GM18909 (cell line): ENCODE data around the gene RSBN1L.
A peak's percentile ranks its signal among the peaks of the same experiment; 100 is the strongest.

Experiments
- ATAC-seq: cut with Tn5 transposase; IDR thresholded peaks from one replicate; pipeline ENCODE4 v1.9.1; 2021; ENCODE audit warnings: mild to moderate bottlenecking; ENCODE audit not compliant: unreplicated experiment, poor library complexity

RSBN1L gene

DNA sequence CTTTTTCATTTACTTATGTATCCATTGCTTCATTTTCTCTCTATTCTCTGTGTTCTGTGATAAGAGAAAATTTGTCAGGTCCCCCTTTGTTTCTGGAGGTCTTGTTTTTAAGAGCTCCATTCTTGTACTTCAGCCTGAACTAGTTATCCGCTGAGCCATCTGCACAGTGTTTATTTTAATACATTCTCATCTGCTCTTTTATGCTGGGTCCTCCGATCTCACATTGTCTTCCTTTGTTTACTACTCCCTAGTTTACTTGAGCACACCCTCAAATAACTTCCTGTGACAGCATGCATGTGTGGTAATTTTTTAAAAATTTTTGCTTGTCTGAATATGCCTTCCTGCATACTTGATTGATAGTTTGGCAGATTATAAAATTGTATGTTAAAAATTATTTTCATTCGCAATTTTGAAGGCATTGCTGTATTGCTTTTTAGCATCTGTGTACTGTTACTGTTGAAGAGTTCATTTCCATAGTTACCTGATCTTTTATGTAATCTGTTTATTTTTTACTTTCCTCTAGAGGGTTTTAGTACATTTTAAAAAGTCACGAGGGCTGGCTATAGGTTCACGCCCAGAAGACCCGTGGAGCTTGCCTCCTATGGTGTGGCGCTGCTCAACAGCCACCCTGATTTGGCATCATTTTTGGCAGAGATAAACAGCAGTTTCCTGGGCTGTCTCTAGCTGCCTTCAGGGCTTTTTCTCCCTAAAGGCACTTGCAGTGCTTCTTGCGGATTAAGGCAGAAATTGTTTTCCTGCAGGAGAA is 31.9 kb downstream of the RSBN1L start:
- ATAC-seq = no peak

DNA sequence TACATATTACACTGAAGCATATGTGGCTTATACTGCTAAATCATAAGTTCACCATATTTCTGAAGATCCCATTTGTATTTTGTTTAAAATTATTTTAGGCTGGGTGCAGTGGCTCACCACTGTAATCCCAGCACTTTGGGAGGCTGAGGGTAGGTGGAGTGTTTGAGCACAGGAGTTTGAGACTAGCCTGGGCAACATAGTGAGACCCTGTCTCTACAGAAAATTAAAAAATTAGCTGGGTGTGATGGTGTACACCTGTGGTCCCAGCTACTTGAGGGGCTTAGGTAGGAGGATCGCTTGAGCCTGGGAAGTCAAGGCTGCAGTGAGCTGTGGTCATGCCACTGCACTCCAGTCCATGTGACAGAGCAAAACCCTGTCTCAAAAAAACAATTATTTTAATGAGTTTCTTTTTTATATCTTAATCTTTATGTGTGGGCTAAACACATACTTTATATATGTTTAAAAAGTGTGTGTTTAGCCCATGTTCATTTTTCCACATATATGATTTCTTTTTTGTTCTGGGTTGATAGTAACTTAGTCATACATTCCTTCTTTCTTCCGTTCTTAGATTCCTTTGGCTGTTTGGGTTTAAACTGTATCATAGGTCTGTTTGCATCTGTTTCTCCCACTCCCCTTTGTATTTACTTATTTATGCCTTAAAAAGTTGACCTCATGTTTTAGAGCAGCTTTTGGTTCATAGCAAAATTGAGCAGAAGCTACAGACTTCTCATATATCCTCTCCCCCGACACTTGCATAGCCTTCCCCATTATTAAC is 33.5 kb downstream of the RSBN1L start:
- no peak for ATAC-seq

DNA sequence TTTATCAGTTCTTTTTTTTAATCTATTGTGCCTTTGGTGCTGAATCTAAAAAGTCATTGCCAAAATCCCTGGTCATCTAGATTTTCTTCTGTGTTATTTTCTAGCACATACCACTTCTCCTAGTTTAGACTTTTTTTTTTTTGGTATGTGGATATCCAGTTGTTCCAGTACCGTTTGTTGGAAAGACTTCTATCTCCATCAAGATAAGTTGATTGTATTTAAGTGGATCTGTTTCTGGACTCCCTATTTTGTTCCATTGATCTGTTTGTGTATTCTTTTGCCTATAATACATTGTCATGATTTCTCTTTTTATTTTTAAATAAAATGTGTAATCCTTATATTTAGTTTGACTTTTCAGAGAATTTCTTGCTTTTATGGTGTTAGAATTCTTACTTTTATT is 35.5 kb downstream of the RSBN1L start:
- ATAC-seq = no peak

DNA sequence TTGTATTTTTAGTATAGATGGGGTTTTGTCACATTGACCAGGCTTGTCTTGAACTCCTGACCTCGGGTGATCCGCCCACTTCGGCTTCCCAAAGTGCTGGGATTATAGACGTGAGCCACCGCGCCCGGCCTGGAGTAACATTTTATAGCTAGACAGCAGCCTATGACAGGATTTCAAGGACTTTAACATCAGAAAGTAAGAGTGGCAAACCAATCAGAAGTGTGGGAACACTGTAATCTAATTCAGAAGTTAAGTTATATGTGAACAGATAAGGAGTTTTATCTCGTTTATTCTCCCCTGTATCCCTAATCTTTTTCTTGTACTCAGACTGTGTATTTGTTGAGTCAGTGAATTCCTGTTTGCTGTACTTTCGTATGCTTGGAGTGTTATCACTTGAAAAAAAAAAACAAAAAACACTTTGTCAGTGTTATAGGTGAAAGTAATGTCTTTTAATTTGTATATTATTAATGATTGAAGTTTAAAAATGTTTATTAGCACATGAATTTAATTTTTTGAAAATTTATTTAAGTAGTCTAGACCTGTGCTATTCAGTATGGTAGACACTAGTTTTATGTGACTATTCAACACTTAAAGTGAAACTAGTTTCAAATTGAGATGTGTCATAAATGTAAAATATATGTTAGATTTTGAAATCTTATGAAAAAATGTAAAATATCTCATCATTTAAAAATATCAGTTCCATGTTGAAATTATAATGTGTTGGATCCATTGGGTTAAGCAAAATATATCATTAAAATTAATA is 38.6 kb downstream of the RSBN1L start:
- ATAC-seq = no peak

DNA sequence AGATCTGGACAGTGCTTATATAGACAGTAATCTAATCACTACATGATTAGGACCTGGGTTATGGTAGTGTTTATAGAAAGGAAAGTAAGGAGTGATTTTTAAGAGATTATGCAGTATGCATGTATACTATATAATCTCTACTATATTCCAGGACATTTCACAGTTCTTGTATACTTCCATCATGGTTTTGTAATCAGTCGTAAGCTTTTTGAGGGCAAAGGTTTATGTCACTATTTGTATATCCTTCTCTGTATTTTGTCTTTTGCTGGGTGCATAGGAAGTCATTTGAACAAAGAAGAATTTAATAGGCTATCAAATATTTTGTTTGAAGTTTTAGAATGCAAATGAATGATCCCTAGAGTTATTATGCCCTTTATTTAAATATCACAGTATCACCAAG is 39.2 kb downstream of the RSBN1L start:
- no peak for ATAC-seq

DNA sequence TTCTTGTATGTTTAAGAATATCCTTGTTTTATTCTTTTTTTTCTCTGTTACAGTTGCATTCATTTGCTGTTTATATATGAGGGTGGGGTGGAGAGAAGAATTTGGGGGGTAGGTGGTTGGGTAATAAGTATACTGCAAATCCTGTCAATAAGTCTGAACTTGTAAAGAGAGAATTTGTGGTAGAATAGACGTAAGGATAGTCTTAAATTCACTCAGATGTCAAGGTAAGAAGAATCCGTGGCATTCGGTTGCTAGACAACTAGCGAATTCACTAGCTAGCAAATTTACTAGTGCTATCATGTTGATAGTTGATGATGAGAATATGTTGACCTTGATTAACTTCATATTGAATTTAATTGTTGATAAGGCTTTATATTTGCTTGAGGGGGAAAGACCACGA is 40.7 kb downstream of the RSBN1L start:
- no peak for ATAC-seq

DNA sequence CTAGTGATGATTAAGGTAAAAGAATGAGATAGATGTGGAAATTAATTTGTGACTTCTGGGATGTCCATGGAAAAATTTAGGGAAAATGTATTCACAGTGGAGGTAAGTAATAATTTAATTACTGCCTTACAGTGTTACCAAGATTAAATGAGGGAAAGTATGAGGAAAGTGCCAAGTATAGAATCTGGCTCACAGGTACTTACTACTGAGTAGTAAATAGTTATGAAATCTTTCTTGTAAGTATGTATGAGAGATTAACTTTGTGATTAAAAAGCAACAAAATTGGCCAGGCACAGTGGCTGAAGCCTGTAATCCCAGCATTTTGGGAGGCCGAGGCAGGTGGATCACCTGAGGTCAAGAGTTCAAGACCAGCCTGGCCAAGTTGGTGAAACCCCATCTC is 42.1 kb downstream of the RSBN1L start:
- ATAC-seq = no peak

DNA sequence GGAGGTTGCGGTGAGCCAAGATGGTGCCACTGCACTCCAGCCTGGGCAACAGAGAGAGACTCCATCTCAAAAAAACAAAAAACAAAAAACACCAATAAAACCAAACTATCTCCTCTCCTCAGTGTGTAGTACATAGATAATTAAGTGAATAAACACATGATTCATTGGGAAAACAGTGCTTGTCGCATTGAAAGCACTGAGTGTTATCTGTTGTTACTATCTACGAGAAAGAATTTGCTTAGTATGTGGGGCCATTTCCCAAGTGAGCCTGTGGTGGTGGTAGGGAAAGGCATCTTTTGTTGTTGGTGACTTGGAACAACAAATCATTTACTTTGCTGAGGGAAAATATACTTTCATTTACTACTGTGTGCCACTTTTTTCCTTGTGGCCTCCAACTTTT is 42.6 kb downstream of the RSBN1L start:
- ATAC-seq = no peak

DNA sequence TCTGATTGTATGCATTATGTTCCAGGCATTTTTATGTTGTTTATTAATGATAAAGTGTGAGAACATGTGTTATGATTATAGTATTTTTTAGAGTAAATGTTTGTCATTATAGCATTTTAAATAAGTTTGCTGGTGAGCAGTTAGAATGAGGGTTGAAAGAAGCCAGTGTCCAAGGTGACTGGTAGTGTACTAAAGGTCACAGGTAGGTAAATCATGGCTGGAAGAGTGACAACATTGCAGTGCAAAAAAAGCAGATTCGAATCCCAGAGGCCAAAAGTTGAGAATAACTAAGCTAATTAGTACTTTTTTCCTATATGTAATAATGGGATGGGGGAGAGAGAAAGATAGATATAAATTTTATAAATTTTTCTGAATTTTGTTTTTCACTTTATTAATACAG is 44.0 kb downstream of the RSBN1L start:
- ATAC-seq = no peak

DNA sequence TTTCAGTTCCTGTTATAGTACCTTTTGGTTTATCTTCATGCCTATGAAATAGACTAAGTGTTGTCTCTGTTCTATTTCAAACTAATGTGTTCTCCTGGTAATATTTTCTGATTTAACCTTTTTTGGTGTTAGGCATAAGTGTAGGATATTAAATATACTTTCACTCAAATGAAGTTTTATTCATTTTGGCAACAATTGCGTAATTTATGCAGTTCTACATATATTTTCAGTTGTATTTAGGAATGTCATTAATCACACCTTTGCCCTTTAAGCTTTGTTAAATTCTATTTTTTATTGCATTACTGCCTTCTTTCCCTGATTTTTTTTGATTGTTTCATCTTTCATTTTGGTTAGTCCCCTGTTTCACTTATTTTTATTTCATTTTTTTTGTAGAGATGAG is 47.3 kb downstream of the RSBN1L start:
- no peak for ATAC-seq

DNA sequence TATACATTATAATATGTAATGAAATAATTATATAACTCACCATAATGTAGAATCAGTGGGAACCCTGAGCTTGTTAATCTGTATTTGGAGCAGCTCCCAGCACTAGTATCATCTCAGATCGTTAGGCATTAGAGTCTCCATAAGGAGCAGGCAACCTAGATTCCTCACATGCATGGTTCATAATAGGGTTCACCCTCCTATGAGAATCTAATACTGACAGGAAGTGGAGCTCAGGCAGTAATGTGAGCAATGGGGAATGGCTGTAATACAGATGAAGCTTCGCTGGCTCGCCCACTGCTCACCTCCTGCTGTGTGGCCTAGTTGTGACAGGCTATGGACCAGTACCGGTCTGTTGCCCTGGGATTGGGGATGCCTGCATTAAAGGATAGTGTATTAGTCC is 49.5 kb downstream of the RSBN1L start:
- ATAC-seq = no peak

DNA sequence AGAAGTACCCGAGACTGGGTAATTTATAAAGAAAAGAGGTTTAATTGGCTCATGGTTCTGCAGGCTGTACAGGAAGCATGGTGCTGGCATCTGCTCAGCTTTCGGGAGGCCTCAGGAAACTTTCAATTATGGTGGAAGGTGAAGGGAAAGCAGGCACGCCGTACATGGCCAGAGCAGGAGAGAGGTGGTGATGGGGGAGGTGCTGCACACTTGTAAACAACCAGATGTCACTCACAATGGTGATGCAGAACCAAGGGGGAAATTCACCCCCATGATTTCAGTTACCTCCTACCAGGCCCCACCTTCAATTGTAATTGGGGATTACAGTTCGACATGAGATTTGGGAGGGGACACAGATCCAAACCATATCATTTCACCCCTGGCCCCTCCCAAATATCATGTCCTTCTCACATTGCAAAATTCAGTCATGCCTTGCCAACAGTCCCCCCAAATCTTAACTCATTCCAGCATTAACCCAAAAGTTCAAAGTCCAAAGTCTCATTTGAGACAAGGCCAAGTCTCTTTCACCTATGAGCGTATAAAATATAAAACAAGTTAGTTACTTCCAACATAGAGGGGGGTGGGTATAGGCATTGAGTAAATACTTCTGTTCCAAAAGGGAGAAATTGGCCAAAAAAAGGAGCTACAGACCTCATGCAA is 50.0 kb downstream of the RSBN1L start:
- no peak for ATAC-seq

DNA sequence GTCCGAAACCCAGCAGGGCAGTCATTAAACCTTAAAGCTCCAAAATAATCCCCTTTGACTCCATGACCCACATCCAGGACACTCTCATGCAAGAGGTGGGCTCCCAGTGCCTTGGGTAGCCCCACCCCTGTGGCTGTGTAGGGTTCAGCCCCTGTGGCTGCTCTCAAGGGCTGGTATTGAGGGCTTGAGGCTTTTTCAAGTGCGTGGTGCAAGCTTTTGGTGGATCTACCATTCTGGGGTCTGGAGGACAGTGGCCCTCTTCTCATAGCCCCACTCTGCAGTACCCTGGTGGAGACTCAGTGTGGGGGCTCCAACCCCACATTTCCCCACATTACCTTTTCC is 50.5 kb downstream of the RSBN1L start:
- no peak for ATAC-seq

DNA sequence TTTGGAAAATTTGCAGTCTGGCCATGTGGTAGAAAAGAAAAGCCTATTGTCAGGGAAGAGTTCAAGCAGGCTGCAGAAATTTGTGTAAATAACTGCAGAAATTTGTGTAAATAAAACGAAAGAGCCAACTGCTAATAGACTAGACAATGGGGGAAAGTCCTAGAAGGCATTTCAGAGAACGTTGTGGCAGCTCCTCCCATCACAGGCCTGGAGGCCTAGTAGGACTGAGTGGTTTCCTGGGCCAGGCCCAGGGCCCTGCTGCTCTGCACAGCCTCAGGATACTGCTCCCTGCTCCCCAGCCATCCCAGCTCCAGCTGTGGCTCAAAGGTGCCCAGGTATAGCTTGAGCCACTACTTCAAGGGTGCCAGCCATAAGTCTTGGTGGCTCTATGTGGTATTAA is 50.9 kb downstream of the RSBN1L start:
- no peak for ATAC-seq

DNA sequence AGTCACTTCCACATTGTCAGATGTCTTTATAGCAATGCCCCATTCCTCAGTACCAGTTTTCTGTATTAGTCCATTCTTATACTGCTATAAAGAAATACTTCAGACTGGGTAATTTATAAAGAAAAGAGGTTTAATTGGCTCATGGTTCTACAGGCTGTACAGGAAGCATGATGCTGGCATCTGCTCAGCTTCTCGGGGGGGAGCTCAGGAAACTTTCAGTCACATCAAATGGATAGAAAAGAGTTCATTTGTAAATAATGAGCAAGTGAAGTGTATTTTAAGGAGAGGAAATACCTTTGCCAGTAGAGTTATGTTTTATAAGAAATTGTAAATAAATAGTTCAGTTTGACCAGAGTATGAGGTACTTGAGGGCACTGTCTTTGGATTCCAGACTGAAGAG is 51.5 kb downstream of the RSBN1L start:
- no peak for ATAC-seq

DNA sequence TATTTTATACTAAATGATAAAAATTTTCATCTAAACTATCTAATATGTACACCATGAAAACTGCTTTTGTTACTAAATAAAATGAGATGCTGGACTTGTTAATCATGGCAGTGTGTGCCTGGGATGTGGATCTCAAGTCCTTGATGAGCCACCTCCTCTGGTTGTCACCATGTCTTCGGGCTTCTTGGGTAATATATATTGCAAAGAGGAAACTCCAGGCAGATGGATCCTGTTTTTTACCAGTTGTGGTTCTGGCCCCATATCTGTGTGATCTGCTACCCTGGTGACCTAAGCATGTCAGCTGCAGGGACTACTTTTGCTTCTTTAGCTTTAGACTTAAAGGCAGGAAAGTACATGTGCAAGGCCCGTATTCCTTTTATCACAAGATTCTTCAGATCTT is 55.8 kb downstream of the RSBN1L start:
- ATAC-seq = no peak

DNA sequence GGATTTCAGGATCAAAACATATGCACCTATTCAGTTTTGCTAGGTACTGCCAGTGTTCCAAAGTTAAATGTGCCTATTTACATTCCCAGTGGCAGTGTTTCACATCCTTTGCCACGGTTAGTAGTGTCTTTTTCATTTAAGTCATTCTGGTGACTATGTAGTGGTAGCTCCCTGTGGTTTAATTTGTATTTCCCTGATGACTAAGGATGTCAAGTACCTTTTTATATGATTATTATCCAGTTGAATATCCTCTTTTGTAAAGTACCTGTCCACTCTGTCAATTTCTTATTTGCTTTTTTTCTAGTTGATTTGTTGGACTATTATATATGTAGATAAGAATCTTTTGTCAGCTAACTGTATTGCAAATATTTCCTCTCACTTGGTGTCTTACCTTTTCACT is 56.9 kb downstream of the RSBN1L start:
- no peak for ATAC-seq

DNA sequence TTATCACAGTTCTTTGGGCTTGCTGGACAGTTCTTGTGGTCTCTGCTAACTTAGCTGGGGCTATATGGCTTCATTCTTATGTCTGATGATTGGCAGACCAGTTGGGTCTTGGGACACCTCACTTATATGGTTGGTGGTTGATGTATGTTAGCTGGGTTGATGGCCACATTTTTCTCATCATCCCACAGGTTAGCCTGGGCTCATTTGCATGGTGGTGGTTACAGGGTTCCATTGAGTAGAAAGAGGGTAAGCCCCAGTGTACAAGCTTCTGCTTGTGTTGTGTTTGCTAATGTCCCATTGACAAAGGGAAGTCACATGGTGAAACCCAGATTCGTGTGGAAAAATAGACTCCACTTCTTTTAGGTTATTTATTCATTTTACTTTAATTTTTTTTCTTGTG is 61.3 kb downstream of the RSBN1L start:
- peak; percentile 95 for ATAC-seq

DNA sequence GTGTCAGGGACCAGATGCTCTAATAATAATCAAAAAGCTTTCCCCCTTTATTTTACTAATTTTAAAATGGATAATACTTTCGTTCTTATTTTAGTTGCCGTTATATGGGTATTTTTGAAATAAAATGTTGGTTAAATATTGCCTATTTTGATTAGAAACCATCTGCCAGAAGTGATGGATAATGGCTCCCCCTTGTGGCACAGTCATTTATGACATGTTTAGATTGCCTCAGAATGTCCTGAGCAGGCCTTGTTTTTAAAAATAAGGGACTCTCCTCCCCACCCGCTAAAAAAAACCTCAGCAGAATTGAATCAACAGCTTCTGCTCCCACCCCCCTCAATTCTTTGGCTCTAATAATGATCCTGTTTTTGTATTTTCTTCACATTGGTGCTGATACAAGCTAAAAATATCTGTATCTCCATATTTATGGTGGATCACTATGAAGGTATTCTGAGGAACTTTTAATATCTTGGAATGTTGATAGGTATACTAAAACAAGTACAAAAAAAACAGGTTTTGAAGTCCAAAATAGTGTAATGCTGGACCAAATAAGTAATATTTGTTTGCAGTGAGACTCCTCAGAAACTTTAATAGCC is 63.1 kb downstream of the RSBN1L start:
- no peak for ATAC-seq

DNA sequence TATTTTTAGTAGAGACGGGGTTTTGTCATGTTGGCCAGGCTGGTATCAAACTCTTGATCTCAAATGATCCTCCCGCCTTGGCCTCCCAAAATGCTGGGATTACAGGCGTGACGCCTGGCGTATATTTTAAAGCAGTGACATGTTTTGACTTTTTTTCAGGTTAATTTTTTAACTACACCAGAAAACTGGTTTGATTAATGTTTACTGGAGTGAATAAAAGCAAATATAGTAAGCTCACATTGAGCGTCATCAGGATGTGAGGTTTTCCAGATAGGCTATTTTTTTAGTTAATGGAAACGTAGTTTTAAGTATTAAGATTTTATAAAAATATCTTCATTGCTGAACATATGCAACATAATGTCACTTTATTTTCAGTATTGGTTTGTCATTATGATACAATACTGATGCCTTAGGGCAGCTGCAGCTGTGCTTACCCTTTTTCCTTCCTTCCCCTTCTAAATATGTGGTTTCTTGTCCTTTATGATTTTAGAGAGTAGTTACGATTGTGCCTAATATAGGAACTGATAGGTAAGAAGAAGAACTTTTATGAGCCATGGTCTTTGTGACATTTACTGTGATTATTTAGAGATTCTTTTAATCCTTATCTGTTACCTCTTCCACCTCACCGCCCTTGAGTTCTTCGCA is 64.7 kb downstream of the RSBN1L start:
- ATAC-seq = no peak
